Anterior cingulate cortex (tissue), 58 donors: ENCODE results near the gene ABHD6.
"Not testable (repeated sequence)": the region's sequence is repeated elsewhere in the genome, so short reads cannot be mapped to it uniquely, and the experiment has no call there.

Source experiments
- DNase-seq, 58 donors: peaks; one replicate each; lab custom pipeline; 2025; lab: John Stamatoyannopoulos, UW

The ABHD6 gene

DNA sequence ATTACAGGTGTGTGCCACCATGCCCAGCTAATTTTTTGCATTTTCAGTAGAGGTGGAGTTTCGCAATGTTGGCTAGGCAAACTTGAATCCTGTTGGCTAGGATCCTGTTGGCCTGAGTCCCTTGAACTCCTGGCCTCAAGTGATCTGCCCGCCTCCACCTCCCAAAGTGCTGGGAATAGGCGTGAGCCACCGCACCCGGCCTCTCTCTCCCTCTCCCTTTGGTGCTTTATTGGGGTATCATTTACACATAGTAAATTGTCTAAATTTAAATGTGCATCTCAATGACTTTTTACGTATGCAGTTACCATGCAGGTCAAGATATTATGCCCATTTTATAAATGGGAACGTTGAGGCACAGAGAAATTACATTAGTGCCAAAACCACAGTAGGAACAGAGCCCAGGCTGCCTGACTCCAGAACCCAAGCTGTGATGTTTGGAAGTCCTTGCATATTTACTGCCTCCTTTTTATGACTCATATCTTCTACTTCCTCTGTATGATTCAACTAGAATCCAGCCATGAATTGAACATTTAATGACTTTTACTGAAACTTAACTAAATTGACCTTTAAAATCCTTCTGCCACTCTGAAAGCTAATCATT lies 34.4 kb downstream of the ABHD6 start:
- no peak for DNase-seq

DNA sequence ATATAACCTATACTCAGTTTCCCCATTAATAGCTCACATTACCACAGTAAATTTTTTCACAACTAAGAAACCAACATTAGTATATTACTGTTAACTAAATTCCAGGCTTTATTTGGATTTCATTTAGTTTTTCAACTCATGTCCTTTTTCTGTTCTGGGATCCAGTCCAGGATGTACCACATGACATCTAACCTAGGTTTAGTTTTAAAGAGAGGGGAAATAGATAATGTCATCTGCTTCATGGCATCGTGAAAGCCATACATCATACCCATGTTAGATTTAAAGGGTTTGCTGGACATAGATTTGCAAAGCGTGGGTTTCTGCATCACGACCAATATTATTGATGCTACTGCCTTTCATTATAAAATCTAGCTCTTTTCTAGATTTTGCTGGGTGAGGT lies 35.3 kb downstream of the ABHD6 start:
- no peak for DNase-seq

DNA sequence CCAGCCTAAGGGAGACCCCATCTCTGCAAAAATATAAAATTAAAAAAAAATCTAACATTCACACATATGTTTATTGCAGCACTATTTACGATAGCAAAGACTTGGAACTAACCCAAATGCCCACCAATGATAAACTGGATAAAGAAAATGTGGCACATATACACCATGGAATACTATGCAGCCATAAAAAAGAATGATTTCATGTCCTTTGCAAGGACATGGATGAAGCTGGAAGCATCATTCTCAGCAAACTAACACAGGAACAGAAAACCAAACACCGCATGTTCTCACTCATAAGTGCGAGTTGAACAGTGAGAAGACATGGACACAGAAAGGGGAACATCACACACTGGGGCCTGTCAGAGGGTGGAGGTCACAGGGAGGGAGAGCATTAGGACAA lies 35.8 kb downstream of the ABHD6 start:
- not testable (repeated sequence) for DNase-seq

DNA sequence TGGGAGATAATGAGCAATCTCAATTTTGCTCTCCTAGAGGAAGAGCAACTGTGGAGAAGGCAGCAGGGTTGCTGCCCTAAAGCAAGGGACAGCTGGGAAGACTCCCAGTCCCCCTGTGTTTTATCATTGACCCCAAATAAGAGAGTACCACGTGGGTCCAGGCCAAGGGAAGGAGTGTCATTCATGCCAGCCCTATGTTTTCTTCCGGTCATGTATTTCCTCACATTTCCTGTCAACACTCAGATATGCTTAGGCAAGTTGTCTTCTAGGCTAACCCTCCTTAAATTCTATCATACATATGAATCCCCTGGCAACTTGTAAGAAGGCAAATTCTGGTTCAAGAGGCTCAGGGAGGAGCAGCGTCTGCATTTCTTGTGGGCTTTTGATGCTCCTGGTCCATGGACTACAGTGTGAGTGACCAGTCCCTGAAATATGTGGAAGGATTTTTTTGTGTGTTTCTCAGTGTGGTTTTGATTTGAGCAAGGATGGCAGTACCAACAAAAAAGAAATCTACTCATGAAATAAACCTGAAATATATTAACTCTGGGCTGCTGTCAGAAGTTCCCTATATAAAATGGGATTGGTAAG lies 36.5 kb downstream of the ABHD6 start:
- DNase-seq, result no peak

DNA sequence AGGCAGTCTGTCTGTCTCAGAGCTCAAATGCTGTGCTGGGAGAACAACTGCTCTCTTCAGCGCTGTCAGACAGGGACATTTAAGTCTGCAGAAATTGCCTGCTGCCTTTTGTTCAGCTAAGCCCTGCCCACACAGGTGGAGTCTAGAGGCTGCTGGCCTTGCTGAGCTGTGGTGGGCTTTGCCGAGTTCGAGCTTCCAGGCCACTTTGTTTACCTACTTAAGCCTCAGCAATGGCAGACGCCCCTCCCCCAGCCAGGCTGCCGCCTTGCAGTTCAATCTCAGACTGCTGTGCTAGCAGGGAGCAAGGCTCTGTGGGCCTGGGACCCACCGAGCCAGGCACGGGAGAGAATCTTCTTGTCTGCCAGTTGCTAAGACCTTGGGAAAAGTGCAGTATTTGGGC lies 43.5 kb downstream of the ABHD6 start:
- DNase-seq, result no peak

DNA sequence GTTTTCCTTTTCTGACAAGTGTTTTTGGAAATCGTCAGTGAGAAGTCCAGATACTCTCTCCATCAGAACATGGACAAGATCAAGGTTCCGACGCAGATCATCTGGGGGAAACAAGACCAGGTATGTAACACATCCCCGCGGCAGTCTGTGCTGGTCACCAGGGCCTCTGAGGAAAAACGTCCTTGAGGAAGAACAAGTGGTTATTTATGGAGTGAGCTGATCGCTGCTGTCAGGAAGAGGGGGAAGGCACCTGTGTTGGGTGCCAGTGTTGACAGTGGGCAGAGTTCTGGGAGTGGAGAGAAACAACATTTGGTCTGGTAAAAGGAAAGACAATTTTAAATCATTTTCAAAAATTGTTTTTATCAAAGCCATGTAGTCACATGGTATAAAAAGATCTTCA lies 47.7 kb downstream of the ABHD6 start:
- DNase-seq, result no peak

DNA sequence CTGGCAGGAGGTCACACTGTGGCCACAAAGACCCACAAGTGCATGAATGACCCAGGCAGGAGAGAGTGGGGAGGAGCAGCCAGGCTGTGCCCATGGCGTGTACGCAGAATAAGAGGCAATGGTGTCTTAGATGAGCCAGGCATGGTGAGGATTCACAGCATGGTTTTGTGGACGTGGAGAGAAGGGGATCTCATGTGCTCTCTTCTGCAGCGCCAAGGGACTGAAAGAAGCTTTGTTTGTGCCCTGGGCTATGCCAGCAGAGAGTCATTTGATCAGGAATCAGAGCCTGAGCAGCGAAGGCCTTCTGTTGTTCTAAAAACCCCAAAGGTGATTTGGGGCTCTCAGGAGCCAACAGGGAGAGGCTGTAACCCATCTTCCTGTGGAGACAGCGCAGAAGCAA lies 49.8 kb downstream of the ABHD6 start:
- DNase-seq, result peak in 39 of 58 donors; percentile 8 to 86 (median 54)

DNA sequence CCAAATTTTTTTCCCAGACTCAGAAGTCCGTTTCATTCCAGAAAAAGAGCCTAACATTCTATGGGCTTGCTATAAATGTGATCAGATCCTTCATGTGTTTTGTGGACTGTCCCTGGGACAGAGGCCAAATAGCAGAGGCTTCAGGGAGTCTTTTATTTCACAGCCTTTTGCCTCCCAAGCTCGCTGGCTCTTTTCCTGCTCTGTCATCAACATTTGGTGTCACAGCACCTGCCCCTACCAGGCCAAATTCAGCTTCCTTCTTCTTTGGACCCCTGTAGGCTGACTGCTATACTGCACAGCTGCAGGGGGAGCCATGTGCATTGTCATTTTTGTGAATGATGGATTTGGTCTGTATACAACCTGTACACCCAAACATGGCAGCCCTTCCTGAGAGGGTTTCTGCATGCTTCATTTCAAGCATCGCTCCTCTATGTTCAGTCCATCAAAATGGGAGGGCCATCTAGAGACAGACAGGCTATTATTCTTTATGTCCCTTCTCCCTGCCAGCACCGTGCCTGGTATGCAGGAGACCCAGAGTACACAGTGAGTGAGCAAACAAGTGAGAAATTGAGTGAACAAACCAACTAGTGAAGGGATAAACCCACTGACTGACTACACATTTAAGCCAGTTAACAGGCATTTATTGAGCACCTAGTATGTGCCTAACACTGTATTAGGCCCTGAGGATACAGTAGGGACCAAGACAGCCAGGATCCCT lies 50.6 kb downstream of the ABHD6 start:
- DNase-seq, result peak in 9 of 58 donors; percentile 8 to 52 (median 27)

DNA sequence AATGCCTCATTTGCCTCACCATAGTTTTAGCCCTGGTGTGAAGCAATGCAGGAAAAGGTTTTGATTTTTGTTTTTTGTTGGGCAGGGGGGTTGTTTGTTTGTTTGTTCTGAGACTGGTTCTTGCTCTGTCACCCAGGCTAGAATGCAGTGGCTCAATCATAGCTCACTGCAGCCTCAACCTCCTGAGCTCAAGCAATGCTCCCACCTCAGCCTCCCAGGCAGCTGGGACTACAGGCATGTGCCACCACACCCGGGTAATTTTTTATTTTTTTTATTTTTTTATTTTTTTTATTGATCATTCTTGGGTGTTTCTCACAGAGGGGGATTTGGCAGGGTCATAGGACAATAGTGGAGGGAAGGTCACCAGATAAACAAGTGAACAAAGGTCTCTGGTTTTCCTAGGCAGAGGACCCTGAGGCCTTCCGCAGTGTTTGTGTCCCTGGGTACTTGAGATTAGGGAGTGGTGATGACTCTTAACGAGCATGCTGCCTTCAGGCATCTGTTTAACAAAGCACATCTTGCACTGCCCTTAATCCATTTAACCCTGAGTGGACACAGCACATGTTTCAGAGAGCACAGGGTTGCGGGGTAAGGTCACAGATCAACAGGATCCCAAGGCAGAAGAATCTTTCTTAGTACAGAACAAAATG lies 51.5 kb downstream of the ABHD6 start:
- DNase-seq, result not testable (repeated sequence)

DNA sequence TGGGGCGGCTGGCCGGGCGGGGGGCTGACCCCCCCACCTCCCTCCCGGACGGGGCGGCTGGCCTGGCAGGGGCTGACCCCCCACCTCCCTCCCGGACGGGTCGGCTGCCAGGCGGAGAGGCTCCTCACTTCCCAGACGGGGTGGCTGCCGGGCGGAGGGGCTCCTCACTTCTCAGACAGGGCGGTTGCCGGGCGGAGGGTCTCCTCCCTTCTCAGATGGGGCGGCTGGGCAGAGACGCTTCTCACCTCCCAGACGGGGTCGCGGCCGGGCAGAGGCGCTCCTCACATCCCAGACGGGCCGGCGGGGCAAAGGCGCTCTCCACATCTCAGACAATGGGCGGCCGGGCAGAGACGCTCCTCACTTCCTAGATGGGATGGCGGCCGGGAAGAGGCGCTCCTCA lies 52.9 kb downstream of the ABHD6 start:
- not testable (repeated sequence) for DNase-seq

DNA sequence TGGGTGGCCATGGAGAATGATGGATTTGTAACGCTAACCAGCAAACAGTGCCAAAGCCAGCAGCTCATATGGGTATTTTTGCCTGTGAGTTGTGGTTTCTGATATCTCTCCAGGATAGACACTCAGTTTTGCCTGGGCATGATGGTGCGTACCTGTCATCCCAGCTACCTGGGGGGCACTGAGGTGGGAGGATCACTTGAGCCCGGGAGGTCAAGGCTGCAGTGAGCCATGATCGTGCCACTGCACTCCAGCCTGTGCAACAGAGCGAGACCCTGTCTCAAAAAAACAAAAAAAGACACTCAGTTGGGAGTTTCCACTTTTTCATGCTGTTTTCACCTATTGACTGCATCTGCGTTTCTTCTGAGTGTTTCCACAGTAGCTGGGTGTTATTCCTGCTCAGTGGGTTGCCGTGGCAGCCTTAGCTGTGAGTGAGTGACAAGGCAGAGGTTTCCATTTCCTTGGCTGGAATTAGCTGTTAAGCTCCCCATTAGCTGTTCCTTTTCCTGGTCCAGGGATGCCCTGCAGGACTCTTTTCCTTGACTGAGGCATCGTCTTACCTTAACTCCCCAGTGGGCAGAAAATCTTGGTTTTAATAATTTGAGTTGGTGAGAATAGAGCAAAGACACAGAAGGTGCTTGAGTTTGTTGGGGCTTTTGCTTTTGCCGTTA lies 54.2 kb downstream of the ABHD6 start:
- DNase-seq, result no peak

DNA sequence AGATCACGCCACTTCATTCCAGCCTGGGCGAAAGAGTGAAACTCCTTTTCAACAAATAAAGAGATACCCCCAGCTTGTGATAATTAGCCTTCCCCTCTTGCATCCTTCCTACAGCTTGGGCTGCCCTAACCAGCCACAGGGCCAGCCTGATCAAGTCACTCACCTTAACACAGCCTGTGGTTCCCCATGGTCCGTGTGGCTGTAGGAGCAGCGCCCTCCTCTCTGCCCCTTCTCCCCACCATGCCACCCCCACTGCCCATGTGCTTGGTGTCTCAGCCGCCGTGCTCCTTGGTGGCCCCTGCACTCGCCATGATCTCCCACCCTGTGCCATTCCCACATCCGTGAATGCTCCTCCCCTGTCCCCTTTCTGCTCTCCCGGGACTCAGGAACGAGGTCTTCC lies 55.3 kb downstream of the ABHD6 start:
- no peak for DNase-seq

DNA sequence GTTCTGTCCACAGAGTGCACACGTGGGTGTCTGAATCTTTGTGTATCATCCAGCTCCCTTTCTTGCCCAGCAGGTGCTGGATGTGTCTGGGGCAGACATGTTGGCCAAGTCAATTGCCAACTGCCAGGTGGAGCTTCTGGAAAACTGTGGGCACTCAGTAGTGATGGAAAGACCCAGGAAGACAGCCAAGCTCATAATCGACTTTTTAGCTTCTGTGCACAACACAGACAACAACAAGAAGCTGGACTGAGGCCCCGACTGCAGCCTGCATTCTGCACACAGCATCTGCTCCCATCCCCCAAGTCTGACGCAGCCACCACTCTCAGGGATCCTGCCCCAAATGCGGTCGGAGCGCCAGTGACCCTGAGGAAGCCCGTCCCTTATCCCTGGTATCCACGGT lies 55.9 kb downstream of the ABHD6 start:
- DNase-seq, result peak in 36 of 58 donors; percentile 9 to 77 (median 46)

DNA sequence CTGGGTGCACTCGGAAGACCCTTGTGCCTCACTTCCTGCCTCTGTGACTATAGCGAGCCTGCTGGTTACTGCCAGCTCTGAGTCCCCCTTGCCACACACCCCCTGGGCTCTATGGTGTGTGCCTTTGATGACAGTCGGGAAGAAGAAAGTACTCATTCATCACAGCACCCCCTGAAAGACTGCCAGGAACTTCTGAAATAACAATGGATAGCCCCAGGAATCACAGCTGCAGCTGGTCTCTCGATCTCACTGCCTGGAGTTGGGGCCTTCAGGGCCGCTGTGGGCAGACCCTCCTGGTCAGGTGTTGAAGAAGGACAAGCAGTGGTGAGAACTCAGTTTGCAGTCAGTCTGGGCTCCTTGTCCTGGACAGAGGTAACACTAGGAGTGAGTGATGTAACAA lies 58.7 kb downstream of the ABHD6 start:
- peak in 47 of 58 donors; percentile 14 to 91 (median 62) for DNase-seq

DNA sequence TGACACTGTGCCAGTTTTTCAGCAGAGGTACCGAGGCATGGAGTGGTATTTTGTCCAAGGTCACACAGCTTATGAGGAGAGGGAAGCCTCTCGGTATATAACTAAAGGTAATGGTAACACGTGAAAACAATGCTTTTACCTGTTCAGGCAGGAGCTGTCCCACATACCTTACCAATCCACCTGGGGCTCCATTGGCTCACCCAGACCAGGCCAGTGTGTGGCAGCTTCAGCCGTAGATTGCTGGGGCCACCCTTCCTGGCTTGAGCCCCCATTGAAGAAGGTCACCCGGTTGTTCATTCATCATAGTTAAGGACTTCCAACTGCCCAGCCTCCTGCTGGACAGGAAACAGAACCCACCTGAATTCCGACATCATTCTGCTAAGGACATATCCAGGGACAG lies 59.3 kb downstream of the ABHD6 start:
- no peak for DNase-seq

DNA sequence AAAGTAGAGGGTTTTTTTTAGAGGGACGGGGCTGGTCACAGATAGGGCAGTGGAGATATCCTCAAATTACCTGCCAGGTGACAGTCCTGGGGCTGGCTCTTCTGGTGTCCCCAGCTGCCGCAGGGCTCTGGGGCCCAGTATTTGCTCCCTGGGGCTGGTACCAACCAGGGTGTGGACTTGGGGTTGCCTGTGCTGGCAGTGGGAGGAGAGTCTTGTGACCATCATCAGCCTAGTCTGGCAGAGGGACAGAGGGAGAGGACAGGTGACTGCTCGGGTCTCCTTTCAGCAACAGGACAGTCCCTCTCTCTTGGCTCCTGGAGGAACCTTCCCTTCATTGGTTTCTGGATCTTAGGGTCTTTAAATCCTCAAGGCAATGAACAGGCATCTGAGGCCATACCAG lies 60.6 kb downstream of the ABHD6 start:
- no peak for DNase-seq

DNA sequence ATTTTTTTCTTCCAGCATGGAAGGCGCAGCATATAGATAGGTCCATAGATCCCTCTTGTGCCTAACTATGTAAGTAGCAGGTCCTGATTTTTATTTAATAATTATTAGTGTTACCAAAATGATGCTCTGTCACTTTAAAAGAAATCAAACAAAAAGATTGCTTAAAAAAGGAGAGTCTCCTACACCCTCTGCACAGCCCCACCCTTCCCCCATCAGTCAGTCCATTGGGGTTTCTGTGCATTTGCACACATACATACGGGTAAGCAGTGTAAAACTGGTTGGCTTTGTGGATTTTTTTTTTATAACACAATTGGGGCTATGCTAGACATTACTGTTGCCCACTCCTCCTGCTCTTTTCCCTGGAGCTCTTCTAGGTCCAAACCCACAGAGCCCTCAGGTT lies 61.5 kb downstream of the ABHD6 start:
- DNase-seq, result no peak

DNA sequence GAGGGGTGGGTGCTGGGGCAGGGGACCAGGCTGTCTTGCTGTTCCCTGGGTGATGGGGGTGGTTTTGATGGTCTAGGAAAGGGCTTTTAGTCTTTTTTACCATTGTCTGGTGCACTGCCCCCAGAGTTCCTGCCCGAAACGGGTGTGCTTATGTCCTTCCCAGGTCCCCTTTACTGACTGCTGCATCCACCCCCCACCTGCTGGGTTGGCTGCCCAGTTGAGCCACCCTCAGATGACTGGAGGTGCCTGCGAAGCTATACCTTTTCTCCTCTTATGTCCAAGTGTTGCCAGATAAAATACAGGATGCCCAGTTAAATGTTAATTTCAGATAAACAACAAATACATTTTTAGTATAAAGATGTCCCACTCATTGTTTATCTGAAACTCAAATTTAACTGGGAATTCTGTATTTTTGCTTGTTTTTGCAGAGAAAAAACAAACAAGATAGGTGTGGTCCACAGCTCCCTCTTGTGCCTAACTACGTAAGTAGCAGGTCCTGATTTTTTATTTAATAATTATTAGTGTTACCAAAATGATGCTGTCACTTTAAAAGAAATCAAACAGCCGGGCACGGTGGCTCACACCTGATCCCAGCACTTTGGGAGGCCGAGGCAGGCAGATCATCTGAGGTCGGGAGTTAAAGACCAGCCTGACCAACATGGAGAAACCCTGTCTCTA lies 62.4 kb downstream of the ABHD6 start:
- no peak for DNase-seq

DNA sequence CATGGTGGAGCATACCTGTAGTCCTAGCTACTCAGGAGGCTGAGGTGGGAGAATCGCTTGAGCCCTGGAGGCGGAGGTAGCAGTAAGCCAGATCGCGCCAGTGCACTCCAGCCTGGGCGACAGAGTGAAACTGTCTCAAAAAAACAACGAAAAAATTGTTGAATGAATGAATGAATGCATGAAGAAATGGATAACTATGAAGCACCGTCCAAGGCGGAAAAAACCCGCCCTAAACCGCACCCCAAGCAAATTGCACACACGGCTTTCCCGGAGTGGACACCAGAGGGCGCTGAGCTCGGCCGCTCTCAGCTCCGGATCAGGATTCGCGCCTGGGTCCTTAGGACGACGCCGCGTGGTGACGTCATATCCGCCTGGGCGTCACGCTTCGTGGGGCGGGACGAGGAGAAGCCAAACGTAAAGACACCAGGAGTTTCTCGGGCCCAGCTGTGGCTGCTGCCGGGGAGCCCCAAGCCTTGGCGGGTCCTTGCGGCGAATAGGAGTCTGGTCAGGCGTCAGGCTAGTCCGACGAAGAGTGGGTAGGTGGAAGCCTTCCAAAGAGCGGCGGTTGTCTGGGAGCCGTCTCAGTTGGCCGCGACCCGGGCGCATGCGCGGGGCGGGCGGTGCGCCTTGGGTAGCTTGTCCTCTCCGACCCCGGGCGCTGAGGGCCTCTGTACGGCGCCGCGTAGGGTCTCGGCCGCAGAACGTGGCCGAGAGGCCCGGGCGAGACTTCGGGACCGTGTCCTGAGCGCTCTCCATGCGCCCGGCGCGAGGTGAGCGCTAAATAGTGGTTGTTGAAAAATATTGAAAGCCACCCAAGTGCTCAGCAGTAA lies 68.5 kb downstream of the ABHD6 start, which contains the start of the genes HTD2 and RPP14:
HTD2 (plus strand) TSS at position 639 of the 830 bp plus-strand sequence. CDS start 11,094 bp downstream, outside the sequence.
RPP14 (plus strand) TSS at position 364 of the 830 bp plus-strand sequence. CDS start 4,085 bp downstream, outside the sequence.
- DNase-seq, result peak; percentile 80 to 100 (median 95)
